HG02884 (cell line): ENCODE data around the gene CIITA.
"Not testable (repeated sequence)": the region's sequence is repeated elsewhere in the genome, so short reads cannot be mapped to it uniquely, and the experiment has no call there.

ENCODE experiments used
- ATAC-seq: cut with Tn5 transposase; IDR thresholded peaks from one replicate; pipeline ENCODE4 v1.9.1; 2021; ENCODE audit warnings: mild to moderate bottlenecking, moderate library complexity; ENCODE audit not compliant: unreplicated experiment

CIITA gene

GRCh38 chr16:10950393-10950792 is 73.4 kb downstream of the CIITA start:
- ATAC-seq: no peak

GRCh38 chr16:10951026-10951425 is 74.0 kb downstream of the CIITA start:
- no peak for ATAC-seq

DNA sequence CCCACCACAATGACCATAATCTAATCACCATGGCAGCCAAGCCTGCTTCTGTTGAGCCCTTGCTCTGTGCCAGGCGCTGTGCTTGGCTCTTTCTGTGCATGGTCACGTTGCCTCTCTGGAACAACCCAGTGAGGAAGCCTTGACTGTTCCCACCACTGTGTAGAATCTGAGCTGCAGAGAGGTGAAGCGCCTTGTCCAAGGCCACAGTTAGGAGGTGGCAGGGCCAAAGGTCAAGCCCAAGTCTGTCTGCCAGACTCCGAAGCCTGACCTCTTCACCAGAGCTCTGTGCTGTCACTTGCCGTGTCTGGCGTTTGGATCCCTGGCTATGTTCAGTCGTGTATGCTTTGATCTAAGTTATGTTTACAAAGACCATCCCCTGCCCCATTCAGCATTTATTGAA is 77.9 kb downstream of the CIITA start:
- ATAC-seq: no peak

DNA sequence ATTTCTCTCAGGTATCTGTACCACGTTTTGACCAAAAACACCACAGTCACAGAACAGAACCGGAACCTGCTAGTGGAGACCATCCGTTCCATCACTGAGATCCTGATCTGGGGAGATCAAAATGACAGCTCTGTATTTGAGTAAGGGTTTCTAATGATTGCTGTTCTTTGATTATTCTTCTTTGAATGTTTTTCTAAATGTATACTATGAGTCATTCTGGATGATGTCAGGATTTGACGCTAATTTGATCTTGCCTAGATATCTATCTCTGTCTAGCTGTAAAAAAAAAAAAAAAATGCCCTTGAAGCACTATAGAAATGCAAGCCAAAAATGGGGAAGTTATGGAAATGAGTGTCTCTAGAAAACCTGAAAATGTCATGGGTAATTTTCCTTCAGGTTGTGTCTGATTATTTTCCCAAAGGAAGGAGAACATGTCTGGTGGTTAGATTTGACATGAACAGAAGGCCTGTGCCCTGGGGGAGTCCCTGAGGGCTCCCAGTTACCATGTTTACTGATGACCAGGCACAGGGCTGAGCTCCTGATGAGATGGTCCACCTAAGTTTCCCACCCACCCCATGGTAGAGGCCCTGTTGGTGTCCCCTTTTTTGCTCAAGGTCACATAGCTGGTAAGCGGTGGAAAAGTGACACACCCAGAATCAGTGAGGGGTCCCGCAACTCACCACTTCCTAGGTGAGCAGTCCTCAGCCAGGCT is 80.9 kb downstream of the CIITA start:
- no peak for ATAC-seq

GRCh38 chr16:10959161-10959560 is 82.2 kb downstream of the CIITA start:
- no peak for ATAC-seq

- ATAC-seq: no peak
These were observed 84.2 kb downstream of the CIITA start for GRCh38 chr16:10961231-10961630.

DNA sequence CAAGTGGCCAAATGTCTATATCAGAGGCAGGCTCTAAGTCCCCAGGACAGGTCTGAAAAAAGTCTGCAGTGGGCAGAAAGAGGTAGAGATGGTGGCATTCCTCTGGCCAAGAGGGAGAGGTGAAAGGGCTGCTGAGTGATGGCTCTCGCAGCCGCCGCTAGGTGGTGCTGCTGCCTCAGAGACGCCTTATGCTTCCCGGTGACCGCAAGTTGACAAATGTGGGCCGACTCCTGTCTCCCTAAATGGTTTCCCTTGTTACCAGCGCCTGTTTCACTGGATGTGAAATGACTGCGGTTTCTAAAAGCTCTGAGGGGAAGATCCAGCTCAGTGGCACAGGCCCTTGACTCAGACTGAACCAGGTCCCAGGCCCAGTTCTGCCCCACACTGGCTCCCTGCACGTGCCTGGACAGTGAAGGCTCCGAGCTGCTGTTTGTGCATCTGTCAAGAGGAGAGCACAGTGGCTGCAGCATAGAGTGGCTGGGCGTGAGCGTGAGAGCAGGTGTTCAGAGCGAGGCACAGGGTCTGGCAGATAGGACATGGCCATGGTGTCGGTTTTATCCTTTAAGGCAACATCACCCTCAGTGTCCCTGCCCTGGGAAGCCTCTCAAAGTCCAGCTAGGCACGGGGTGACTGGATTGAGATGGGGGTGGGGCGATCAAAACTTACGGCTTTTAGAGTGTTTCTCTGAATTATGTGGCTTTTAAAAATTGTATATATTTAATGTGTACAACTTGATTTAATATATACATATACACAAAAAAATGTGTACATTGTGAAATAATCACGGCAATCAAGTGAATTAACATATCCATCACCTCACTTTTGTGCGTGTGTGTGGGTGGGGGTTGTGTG is 87.3 kb downstream of the CIITA start:
- peak; percentile 41 for ATAC-seq

DNA sequence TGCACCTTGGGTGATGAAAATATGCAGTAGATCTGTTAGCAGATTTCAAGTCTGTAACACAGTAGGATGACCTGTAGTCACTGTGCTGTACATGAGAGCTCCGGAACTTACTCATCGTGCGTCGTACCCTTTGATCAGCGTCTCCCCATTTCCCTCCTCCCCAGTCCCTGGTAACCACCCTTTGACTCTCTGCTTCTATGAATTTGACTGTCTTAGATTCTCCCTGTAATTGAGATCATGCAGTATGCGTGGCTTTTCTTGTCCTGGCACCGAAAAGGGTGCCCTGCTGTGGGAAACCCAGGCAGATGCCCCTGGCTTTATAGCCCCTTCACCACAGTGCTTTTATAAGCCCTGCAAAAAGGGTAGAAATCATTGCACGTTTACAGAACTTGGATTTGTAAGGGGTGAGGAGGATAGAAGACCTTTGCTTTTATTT is 87.9 kb downstream of the CIITA start:
- ATAC-seq: peak; percentile 37

DNA sequence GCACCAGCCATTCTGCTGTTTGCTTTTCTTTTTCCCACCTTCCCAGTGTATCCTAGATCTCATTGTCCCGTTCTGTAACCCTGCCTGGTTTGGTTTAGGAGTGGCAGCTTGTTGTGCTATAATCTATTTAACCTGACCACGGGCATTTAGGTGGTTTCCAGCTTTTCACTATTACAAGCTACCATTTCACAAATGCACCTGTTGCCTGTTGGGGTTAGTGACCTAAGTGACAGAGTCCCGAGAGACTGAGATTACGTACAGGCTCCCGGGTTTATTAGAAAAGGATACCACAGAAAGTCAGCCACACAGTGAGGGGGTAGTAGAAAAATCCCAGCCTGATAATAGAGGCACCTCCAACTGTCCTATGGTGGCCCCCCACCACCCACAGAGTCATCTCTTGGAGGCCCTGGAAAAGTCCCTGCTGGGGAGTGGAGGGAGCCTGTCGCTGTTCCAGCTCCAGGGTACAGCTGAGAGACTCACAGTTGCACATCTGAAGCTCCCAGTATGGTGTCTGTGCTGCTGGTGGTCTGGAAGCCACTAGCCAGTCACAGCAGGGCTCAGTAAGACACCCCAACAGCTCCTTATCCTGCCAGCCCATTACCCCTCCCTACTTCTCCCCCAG is 88.5 kb downstream of the CIITA start:
- ATAC-seq: peak; percentile 65

GRCh38 chr16:10966129-10966528 is 89.1 kb downstream of the CIITA start:
- ATAC-seq: no peak

DNA sequence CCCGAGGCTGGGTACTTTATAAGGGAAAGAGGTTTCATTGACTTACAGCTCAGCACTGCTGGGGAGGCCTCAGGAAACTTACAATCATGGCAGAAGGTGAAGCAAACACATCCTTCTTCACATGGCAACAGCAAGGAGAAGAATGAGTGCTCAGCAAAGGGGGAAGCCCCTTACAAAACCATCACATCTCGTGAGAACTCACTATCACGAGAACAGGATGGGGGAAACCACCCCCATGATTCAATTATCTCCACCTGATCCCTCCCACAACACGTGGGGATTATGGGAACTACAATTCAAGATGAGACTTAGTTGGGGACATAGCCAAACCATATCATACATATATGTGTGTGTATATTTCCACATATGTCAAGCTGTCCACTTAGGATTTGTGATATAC is 89.6 kb downstream of the CIITA start:
- not testable (repeated sequence) for ATAC-seq

DNA sequence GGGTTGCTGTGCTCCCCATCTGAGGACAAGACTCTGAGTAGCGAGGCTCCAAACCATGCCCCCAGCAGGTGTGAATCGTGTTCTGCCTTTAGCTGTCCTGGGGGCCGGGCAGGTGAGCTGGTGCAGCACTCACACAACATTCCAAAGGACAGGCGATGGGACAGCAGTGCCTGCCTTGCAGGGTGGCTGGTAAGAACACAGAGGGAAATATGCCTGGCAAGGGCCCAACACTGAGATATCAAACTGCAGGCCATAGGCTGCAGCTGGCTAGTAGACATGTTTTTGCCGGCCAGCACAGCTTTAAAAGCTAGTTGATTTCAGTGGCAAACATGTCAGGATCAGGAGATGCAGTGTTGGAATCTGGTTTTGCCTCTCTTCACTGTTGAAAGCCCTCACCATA is 91.0 kb downstream of the CIITA start:
- ATAC-seq: no peak

GRCh38 chr16:10968498-10968897 is 91.5 kb downstream of the CIITA start:
- no peak for ATAC-seq

- ATAC-seq: no peak
These were observed 92.6 kb downstream of the CIITA start for GRCh38 chr16:10969615-10970014.

DNA sequence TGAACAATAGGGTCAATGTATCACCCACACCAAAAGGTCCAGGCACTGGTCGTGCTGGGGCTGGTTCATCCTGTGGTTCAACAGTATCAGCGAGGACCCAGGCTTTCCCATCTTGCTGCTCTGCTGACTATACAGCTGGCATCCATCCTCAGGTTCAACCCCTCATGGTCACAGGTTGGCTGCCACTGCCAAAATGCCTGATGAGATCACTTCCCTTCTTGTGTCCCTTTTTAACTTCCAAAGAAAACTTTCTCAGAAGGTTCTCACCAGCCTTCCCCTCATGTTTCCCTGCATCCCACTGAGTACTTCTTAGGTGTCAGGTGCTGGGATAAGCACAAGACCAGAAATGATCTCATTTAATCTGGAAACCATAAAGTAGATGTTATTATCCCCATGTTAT is 93.1 kb downstream of the CIITA start:
- ATAC-seq: no peak

- ATAC-seq: no peak
These were observed 94.6 kb downstream of the CIITA start for GRCh38 chr16:10971560-10971961.

DNA sequence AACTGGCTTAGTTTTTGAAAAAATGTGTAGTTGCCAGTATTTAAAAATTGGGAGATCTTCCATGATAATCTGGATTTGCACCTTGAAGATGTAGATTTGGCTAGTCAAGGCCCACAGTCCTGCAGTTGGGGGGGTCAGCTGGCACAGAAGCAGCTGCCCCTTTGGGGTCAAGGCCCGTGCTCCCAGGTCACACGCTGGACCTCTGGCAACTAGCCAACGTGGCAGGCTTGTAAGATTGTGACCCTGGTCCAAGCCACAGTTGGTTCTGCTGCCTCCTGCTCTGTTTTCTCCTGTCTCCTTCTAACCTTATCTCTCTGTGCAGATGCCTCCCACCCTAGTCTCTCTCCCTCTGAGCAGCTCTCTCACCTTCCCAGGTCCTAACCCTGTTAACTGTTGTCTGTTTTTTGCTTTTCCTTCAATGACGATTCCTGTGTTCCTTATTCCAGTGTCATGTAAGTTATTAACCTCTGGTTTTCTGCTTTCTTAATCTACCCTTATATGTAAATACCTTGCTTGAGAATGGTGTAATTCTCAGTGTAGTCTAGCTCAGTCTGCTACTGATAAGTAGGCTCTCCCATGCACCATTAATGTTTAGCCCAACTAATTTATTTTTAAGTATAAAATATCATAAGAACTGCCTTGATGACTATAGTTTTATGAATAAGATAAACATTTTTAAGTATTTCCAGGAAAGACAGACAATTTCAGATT is 95.3 kb downstream of the CIITA start:
- ATAC-seq: no peak

DNA sequence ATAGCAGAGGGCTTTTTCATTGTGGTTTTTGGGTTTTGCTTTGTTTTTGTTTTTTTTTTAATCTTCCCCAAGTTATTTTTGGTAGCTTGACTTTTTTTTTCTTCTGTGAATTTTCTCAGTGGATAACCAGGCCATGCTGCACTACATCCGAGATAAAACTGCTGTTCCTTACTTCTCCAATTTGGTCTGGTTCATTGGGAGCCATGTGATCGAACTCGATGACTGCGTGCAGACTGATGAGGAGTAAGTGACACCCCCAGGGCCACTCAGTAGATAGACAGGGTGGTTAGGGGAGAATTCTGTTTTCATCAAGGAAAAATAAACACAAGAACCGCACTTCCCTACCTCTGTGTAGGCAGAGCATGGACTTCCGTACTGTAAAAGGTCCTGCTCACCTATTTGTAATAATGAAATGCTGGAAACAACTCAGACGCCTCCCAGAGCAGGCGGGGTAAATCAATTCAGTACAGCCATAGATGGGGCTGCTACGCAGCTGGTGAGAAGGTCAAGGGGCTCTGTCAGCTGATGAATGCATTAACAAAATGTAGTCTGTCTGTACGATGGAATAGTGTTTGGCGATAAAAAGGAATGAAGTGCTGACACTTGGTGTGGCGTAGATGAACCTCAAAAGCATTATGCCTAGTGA is 95.9 kb downstream of the CIITA start:
- no peak for ATAC-seq

GRCh38 chr16:10976634-10977033 is 99.6 kb downstream of the CIITA start:
- no peak for ATAC-seq

DNA sequence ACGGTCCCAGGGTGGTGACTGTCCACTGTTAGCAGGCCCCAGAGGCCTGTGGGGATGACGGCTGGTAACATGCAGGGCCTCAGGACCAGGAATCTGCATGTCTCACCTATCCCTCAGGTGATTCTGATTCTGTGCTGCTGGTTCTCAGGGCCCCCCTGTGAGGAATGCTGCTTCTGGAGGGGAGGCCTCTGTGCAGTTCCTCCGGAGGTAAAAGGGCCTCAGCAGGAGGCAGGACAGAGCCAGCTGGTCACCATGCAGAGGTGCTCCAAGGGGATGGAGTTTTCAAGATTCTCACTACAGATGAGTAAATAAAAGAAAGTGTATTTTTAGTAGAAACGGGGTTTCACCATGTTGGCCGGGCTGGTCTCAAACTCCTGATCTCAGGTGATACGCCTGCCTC is 101.1 kb downstream of the CIITA start:
- ATAC-seq: no peak
